Measurements from ENCODE around the gene RAB6B. TPM values are rescaled to one million over a fixed set of nuclear protein-coding genes. Genes with fewer than 3 reads are reported as not detected.

Gene RAB6B
- total RNA-seq, 1 donor from 2014 or later: 21.2 TPM

DNA sequence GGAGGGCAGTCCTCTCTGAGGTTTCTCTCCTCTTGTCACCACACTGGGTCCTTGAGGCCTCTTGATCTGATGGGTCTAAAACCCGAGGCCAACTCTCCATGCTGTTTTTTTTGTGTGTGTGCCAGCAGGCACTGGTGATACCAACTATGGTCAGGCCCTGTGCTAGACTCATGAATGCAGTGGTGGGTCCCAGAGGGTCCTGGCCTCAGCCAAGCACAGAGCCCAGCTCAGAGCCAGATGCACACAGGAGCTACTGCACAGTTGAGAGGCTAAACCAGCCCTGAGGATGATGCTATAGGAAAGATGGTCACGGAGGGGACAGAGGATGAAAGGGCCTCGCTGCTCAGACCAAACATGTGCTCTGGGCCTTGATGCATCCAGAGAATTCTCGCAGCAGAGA is 33.5 kb downstream of the RAB6B start:
- Mint-ChIP-seq H3K27me3 (no peaks in the 10 kb centered on the region), H3K27ac (no peak overlapping the region), H3K4me3 (no peak overlapping the region), H3K4me1 (ENCODE audit: unreplicated experiment) (peaks cover 5% of the 10 kb centered on the region), H3K36me3 (peaks cover 3% of the 10 kb centered on the region), H3K9me3 (no peaks in the 10 kb centered on the region)
- DNase-seq (ENCODE audit: extremely low spot score, unreplicated experiment): no peak
- TF ChIP-seq, protein P1, sequence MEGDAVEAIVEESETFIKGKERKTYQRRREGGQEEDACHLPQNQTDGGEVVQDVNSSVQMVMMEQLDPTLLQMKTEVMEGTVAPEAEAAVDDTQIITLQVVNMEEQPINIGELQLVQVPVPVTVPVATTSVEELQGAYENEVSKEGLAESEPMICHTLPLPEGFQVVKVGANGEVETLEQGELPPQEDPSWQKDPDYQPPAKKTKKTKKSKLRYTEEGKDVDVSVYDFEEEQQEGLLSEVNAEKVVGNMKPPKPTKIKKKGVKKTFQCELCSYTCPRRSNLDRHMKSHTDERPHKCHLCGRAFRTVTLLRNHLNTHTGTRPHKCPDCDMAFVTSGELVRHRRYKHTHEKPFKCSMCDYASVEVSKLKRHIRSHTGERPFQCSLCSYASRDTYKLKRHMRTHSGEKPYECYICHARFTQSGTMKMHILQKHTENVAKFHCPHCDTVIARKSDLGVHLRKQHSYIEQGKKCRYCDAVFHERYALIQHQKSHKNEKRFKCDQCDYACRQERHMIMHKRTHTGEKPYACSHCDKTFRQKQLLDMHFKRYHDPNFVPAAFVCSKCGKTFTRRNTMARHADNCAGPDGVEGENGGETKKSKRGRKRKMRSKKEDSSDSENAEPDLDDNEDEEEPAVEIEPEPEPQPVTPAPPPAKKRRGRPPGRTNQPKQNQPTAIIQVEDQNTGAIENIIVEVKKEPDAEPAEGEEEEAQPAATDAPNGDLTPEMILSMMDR (conservative IDR thresholded peaks at IDR 0.05): no peak

DNA sequence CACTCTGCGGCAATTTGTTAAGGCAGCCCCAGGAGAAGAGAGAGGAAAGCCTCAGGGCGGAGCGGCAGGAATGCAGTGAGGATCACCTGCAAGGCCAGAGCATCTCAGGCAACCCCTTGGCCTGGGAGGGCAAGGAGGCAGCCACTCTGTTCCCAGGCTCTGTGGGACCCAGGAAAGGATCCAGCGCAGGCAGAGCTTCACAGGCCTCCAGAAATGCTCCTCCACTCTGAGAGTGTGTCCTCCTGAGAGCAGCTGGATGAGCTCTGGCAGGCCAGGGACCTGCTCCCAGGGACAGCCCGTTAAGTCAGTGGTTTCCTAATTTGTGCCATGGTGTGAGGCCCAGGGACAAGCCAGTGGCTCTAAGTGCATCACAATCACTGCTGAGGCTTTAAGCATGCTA is 35.2 kb downstream of the RAB6B start:
- no peak for DNase-seq (ENCODE audit: extremely low spot score, unreplicated experiment)
- Mint-ChIP-seq H3K9me3 (no peaks in the 10 kb centered on the region), H3K27ac (no peak overlapping the region), H3K4me3 (no peak overlapping the region), H3K27me3 (no peaks in the 10 kb centered on the region), H3K36me3 (peaks cover 3% of the 10 kb centered on the region), H3K4me1 (ENCODE audit: unreplicated experiment) (peaks cover 5% of the 10 kb centered on the region)
- TF ChIP-seq, protein P1 (conservative IDR thresholded peaks at IDR 0.05): no peak

DNA sequence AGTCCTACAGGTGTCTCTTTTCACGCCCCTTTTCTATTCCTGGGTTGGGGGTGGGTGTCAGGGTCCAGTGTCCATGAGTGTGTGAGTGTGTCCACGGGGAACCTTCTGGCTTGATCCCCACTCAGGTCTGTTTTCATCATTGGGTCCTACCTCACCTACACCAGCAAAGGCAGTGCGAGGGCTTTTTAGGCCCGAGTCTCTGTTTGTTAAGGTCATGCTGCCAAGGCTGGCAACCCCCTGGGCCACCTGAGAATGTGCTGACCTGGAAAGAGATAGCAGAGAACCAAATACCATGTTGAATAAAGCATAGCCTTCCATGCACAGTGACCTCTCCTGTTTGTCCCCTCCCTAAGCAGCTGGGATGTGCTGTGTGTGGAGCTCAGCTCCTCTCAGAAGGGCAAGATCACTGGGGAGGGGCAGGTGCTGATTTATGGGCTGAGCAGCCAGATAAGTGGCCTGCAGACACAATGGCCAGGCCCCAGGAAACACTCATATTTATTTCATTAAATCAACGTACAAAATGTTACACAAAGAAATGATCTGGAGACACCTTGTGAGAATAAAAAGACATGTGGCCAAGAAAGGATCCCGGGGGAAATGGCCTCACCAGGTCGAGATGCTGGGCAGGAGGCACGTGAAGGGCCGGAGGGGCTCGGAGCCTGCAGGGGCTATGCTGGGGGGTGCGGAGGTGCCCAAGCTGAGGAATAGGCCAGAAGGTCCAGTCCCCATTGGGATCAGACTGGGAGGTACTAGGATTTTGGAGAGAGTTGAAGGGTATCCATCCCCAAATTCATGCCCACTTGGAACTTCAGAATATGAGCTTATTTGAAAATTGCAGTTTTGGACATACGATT is 36.1 kb downstream of the RAB6B start:
- no peak overlapping the region for H3K27ac Mint-ChIP-seq
- no peak overlapping the region for H3K4me3 Mint-ChIP-seq
- peaks cover 5% of the 10 kb centered on the region for H3K4me1 Mint-ChIP-seq (ENCODE audit: unreplicated experiment)
- peaks cover 3% of the 10 kb centered on the region for H3K36me3 Mint-ChIP-seq
- H3K27me3 Mint-ChIP-seq: no peaks in the 10 kb centered on the region
- DNase-seq (ENCODE audit: extremely low spot score, unreplicated experiment): no peak
- TF ChIP-seq, protein P1 (conservative IDR thresholded peaks at IDR 0.05): no peak
- no peaks in the 10 kb centered on the region for H3K9me3 Mint-ChIP-seq

DNA sequence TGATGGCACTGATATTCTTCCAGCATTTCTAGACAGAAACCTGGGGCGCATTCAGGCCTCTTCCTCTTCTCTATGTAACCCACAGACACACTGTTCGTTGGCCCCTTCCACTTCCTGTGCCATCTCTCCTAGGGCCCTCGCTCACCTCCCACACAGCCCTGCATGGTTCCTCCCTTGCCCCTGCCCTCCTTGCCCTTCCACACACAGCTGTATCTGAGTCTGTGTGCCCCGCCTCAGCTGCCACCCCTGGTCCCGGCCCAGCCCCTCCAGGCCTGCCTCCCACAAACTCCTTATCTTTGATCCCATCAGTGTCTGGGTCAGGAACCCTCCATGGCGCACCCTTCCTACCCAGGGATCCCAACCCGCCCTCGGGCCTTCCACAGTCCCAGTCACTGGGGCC is 37.9 kb downstream of the RAB6B start:
- peaks cover 3% of the 10 kb centered on the region for H3K36me3 Mint-ChIP-seq
- H3K4me1 Mint-ChIP-seq (ENCODE audit: unreplicated experiment): peaks cover 5% of the 10 kb centered on the region
- DNase-seq (ENCODE audit: extremely low spot score, unreplicated experiment): no peak
- no peaks in the 10 kb centered on the region for H3K9me3 Mint-ChIP-seq
- TF ChIP-seq, protein P1 (conservative IDR thresholded peaks at IDR 0.05): no peak
- no peak overlapping the region for H3K27ac Mint-ChIP-seq
- H3K4me3 Mint-ChIP-seq: no peak overlapping the region
- H3K27me3 Mint-ChIP-seq: no peaks in the 10 kb centered on the region

DNA sequence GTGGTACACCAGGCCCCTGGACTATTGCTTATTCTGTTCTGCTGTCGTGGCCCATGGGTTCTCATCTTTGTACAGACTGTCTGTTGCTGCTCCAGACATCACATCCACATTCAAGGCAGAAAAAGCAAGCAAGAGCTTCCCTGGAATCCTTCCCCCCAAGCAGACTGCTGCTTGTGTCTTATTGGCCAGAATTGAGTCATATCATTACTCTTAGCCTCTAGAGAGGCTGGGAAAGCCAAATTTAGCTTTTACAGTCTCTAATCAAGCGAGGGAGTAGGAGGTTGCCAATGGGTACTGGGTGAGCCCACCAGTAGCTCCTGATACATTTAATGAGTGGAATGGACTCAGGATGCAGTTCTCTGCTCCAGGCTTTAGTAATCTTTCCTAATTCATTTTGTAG is 39.4 kb downstream of the RAB6B start:
- Mint-ChIP-seq H3K9me3 (no peaks in the 10 kb centered on the region), H3K4me1 (ENCODE audit: unreplicated experiment) (peaks cover 5% of the 10 kb centered on the region), H3K36me3 (peaks cover 3% of the 10 kb centered on the region), H3K27ac (no peak overlapping the region), H3K4me3 (no peak overlapping the region), H3K27me3 (no peaks in the 10 kb centered on the region)
- TF ChIP-seq, protein P1 (conservative IDR thresholded peaks at IDR 0.05): no peak
- no peak for DNase-seq (ENCODE audit: extremely low spot score, unreplicated experiment)
